HG02938 (cell line): ENCODE data around the gene CPN1.

Experiments used
- ATAC-seq: cut with Tn5 transposase; IDR thresholded peaks from one replicate; pipeline ENCODE4 v1.9.1; 2021; ENCODE audit warnings: mild to moderate bottlenecking, moderate library complexity; ENCODE audit not compliant: unreplicated experiment

CPN1 gene

DNA sequence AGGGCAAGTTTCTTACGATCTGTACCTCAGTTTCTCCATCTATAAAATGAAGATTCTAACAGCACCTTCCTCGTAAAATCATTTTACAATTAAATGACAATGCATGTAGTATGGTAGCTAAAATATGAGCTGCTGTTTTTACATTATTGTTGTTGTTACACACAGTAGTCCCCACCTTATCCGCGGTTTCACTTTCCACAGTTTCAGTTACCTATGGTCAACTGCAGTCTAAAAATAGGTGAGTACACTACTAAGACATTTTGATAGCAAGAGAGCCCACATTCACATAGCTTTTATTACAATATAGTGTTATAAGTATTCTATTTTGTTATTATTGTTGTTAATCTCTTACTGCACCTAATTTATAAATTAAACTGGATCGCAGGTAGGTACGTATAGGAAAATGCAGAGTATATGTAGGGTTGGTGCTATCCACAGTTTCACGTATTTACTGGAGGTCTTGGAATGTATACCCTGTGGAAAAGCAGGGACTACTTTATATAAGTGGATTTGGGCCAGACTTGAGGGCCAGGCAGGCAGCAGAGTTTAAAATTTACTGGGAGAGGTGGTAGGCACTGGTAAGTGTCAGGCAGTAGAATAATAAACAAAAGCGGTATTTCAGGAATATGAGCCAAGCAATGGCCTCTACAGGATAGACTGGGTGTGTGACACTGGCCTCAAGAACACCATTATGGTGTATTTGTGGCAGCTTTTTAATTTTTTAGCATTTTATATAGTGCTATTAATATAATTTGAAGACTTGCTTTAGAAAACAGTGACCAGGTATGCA, 82.2 kb downstream of the CPN1 start:
- no peak for ATAC-seq

DNA sequence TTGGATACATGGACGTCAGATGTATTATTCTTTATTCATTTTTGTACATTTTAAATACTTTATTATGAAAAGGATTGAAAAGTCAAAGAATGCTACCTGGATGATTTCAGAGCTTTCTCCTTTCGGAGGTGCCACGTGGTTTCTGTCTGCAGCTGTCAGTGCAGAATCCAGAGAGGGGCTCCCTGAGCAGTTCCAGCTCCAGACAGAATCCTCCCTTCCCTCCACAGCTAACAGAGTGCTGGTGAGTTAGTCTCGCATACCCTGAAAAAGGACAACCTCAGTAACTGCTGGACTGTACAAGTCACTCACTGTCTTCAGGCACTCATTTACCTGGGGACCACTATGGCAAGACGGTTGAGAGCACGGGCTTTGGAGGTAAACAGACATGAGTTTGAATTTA, 82.8 kb downstream of the CPN1 start:
- ATAC-seq = no peak

DNA sequence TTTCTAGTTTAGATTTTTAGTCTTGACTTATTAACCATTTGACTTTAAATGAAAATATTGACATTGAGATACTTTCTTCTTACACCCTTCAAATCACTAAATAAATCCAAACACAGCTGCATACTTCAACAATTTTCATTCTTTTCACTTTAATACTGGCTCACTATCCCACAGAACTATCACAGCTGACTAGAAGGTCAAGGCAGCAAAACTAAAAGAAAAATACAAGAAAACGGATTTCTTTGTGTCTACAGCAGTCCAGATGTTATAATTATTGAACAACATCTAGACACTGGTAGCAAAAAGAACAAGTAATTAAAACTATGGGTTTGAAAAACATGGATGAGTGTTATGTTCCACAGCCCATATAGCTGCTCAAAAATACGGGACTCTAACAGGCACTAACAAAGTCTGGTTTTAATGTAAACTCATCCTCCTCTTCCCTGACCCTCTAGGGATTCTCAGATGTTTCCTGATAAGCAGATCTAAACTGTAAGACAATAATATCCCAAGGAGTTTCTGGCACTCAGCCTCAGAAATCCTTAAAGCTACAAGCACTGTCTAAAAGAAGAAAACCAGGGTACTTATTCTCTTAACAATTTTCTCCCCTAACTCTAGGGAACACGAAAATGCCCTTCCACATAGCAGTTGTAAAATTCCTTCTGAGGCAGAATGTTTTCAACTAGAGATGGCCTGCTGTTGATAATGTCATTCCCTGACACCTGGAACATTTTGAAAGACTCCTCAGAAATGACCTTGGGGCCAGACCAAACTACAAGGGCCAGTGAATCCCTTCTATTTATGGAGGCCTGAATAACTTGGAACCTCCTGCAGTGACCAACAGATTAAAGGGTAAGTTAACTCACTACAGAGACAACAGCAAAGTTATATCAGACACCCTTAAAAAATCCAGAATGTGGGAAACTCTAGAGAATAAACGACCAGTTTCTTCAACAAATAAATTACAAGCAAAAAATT, 84.7 kb downstream of the CPN1 start:
- no peak for ATAC-seq

DNA sequence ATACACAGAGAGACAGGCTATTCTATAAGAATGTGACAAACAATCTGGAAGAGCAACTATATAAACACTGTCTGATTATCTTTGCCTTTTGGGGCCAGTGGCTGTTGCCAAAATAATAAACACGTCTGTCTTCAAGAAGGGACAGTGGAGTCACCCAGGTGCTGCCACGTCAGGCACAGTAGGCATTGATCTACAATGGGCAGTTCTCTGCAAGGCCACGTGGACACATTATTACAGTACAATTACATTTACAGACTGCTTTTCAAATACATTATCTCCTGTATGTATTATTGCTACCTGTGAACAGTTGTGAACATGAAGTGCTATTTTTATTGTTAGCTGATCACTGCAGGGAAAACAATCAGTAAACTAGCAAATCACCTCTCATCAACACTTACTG, 86.0 kb downstream of the CPN1 start:
- ATAC-seq = no peak

DNA sequence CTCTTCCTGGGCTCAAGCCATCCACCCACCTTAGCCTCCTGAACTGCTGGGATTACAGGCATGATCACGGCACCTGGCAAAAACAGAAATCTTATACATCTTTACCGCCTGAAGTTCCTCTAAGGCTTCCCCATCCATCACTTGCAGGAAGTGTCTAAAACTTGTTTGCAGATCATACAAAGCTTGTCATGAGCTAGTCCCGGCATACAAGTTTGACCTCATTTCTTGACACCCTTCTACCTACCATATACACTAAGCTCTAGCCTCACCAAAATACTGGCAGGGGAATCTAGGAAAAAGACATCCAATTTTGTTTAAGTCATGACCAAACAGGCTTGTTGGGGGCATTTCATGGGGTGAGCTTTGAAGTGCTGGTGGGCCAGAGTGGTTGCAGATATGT, 86.4 kb downstream of the CPN1 start:
- ATAC-seq = no peak

DNA sequence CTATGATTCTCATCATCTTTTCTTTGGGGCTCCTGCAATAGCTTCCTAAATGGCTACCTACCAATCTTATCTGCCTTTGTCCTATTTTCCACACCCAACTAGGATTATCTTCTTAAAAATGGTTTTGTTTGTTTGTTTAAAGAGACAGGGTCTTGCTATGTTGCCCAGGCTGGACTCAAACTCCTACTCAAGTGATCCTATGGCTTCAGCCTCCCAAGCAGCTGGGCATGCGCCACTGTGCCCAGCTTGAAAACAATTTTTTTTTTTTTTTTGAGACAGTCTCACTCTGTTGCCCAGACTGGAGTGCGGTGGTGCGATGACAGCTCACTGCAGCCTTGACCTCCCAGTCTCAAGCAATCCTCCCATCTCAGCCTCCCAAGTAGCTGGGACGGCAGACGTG, 86.9 kb downstream of the CPN1 start:
- no peak for ATAC-seq

DNA sequence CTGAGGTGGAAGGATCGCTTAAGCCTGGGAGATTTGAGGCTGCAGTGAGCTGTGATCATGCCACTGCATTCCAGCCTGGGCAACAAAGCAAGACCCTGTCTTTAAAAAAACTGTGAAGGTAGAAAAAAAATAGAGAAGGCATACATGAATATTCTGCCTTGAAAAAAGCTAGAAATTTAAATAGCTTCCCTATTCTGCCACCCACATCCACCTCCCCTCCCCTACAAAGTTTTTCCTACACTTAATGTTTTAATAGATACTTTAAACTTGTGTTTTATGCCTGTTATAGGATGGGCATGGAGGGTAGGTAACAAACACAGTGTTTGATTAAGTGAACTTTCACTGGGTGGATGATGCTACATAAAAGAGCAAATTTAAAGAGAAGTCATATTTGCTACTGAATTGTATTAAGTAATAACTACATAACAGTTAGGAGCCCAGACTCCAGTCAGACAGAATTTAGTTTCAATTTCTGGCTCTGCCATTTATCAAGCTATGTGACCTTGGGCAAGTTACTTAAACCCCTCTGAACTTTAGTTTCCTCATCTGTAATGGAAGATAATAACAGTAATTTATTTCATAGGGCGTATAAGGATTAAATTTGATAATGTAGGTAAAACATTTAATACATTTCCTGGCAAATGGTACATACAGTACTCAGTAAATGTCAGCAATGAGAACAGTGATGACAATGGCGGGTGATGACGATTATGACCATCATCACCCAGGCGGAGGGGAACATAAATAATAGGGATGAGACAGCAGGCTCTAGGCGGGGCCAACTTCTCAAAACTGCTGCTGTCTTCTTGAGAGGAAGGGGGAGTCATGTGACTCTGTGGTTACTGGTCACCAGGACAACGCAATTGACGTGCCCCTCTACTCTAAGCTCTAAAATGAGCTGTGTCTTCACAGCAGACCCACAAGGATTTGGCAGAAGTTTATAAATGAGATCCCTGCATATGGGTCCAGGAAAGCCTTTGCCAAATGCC, 87.7 kb downstream of the CPN1 start:
- peak; percentile 78 for ATAC-seq
